ENCODE measurements around the gene PMM2. TPM values are rescaled to one million over a fixed set of nuclear protein-coding genes. Genes with fewer than 3 reads are reported as not detected.

Gene PMM2
- polyA plus RNA-seq, 1 donor, result 17.4 TPM

DNA sequence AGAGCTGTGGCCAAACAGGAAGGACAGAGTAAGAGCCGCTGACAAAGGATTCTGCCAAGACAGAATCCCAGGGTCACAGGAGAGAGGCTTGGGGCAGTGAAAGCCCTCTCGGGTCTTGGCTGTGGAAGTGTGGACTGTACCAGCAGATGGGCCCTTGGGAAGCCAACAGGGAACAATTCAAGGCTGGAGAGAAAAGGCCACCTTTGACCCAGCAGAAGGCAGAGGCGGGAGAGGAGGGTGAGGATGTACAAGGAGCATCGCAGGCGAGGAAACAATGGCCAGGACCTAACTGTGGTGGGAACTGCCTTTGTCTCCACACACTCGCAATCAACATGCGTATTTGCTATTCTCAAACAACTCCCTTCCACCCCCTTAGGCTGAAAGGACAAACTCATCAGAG, 55.5 kb downstream of the PMM2 start:
- DNase-seq, result no peak

DNA sequence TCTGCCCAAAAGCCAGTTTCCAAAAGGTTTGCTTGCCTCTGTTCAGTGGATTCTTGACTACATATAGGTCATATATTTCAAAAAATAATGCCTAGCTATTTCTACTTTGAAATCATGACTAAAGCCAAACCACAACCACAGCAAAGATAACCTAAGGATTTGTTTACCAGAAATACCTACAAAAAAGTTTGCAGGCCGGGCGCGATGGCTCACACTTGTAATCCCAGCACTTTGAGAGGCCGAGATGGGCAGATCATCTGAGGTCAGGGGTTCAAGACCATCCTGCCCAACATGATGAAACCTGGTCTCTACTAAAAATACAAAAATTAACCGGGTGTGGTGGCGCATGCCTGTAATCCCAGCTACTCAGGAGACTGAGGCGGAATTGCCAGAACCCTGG, 56.0 kb downstream of the PMM2 start:
- DNase-seq, result no peak

DNA sequence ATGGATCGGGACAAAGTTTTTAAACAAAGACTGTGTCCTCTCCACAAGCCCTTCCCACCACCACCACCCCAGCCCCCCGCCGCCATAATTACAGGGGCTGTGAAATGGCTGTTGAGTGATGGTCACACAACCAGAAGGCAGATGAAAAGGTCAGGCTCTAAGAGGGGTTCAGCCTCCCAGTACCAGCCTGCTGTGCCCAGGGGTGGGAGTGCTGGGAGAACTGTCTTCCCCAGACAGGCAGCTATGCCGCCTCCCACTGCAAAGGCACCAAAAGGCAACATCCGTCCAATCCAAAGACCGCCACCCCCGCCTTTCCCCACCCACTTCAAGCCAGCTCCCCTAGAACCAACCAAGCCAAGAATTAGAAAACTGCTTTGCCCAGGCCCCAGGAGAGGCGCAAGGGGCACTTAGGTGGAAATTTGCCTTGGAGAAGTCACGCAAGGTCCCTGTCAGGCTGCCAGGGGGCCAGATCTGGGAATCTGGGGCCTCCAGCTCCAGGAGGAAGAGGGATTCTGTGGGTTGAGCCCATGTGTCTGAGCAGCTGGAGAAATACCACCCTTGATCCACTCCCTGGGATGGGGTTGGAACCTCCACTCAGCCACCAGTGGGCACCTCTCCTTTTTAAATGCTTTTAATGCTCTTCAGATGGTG, 56.8 kb downstream of the PMM2 start:
- DNase-seq, result no peak

DNA sequence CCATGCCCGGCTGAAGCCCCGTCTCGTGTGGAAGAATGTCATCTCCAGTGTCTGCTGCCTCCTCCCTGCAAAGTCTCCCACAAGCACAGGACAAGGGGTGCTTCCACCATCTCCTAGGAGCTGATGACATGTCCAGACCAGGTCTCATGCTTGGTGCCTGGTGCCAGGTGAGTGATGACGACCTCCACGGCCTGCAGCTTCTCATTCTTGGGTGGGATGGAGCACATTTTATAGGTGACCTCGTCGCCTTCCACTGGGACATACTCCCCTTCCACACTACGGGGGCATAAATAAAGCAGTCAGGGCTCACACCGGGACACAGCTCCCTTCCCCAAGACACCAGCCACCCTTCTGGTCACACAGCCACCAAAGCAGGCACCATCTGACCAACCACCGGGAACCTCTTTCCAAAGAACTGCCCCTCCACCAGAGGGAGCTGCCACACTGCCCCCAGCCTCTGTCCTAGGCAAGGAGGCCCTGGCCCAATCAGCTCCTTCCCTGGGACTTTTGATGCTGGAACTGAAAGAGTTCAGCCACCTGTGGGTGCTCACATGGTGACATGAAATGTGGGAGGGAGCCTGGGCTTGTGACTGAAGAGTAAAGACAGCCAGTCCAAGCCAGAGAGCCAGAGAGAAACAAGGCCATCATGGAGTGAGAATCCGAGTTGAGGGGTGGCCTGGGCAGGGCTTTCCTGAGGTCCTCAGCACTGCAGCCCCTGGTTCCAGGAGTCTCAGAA, 57.6 kb downstream of the PMM2 start:
- DNase-seq, result no peak

DNA sequence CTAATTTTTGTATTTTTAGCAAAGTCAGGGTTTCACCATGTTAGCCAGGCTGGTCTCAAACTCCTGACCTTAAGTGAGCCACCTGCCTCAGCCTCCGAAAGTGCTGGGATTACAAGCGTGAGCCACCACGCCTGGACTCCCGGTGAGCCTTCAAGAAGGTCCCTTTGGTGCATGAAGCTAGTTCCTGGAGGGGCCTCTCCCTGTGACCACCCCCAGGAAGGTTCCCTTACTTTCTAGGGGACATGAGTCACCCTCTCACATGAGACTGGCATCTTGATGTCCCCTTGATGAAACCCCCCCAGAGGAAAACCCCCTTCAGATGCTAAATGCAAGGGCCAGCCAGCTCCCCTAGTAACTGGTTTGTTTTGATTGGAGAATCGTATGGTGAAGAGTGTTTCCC, 58.3 kb downstream of the PMM2 start:
- DNase-seq, result no peak

DNA sequence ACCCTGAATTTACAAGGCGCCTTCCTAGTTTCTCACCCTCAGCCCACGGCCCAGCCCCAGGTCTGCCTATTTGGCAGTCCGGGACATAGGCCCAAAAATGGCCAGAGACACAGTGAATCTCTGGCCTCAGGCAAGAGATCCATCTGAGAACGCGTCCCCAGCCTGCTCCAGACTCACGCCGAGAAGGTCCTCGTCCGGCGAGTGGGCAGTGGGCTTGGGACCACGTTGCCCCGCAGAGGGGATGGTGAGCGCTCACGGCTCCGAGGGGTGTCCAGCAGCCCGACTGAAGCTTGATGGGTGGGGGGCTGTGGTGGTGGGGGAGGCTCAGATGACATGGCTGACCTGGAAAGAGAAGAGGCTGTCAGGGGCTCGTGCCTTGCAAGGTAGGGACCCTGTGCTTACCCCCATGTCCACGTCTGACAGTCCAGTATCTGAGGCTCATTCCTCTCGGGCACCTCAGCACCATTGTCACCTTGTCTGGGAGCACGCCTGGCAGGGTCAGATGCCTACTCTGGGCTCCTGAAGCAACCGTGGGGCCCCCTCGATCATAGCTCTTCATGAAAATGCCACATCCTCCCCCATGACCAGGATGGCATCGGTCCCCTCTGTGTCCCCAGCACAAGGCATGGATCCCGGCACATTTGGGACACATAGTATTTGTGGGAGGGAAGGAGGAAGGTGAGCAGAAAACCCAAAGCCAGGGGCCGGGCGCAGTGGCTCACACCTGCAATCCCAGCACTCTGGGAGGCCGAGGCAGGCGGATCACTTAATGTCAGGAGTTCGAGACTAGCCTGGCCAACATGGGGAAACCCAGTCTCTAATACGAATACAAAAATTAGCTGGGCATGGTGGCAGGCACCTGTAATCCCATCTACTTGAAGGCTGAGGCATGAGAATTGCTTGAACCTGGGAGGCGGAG, 61.6 kb downstream of the PMM2 start:
- no peak for DNase-seq

DNA sequence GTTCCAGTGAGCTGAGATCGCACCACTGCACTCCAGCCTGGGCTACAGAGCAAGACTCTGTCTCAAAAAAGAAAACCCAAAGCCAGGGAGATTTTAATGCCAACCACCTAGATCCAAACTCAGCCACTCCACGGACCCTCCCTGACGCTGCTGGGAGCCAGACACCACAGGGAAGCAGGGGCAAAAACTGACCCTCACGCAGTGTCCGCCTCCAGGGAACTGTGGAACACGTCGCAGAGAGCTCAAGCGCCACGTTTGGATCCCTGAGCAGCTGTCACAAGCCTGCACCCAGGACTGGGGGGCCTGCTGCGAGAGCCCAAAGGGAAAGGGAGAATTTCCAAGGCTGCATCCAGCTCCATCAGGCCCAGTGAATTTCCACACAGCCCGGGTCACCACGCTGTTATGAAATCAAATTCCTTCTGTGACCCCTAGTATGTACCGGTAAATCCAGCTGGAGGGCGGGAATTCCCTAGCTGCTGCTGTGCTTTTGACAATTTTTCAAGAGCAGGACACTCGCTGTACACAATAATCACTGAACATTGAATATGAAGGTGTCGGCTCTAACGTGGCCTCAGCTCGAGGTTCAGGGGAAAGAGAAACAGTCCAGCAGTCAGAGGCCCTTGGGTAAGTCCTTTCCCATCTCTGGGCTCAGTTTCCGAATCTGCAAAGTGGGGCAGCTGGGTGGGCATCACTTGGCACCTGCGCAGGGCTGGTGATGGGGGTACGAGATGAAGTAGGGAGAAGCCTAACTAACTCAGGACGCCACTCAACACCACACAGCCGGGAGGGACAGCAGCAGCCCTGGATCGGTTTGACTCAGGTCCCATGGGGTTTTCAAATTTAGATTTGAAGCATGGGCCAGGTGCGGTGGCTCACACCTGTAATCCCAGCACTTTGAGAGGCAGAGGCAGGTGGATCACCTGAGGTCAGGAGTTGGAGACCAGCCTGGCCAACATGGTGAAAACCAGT, 62.6 kb downstream of the PMM2 start:
- no peak for DNase-seq

DNA sequence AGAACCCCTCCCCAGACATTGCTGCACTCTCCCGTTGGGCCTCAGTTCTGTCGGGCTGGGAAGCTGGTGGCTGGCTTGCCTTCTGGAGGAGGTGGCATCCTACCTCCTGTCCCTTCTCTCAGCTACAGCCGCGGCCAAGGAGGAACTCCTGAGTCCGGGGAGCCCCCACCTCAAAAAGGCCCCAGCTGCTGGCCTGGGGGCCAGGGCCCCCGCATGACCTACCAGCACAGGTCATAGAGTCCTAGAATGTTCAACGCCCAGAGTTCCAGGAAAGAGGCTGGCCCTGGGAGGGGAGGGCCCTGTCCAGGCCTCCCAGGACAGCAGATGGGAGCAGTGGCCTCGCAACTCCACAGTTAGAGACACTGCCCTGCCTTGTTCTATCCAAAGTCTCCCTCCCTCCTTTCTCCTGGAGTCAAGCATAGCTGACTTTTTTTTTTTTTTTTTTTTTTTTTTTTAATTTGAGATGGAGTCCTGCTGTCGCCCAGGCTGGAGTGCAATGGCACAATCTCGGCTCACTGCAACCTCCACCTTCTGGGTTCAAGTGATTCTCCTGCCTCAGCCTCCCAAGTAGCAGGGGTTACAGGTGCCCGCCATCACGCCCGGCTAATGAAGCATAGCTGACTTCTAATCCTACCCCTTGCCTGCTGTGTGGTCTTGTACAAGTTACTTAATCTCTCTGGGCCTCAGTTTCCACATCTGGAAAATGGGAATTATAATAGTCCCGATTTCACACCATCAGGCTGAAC, 64.1 kb downstream of the PMM2 start:
- DNase-seq, result no peak

DNA sequence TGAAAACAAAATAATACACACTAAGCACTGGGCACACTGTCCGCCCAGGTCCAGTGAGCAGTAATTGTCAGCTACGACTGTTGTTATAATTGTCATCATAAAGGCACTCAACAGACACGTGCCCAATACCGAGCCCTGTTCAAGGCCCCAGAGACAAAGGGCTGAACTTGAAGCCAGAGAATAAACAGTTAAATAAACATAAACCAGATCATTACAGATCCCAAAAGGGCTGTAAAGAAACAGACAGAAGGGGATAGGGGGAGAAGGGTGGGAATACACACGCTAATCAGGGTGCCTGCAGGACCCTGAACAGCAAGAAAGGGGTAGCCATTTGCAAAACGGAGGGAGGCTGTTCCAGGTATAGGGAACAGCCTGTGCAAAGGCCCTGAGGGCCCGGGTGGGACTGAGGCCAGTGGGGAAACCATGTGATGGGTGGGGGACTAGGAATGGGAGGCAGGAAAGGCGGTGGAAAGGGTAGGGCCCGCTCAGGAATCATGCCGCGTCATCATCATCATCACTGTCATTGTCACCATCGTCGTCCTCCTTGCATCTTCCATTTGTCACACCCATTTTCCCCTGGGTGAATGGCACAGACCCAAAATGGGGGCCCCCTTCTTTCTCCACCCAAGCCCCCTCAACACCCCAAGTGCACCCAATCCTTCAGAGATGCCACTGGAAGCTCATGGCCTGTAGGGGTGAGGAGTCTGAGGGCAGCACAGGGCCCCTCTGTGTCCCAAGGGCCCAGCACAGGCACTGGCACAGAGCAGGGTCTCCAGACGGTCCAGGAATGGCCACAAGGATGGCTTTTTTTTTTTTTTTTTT, 64.9 kb downstream of the PMM2 start:
- no peak for DNase-seq

DNA sequence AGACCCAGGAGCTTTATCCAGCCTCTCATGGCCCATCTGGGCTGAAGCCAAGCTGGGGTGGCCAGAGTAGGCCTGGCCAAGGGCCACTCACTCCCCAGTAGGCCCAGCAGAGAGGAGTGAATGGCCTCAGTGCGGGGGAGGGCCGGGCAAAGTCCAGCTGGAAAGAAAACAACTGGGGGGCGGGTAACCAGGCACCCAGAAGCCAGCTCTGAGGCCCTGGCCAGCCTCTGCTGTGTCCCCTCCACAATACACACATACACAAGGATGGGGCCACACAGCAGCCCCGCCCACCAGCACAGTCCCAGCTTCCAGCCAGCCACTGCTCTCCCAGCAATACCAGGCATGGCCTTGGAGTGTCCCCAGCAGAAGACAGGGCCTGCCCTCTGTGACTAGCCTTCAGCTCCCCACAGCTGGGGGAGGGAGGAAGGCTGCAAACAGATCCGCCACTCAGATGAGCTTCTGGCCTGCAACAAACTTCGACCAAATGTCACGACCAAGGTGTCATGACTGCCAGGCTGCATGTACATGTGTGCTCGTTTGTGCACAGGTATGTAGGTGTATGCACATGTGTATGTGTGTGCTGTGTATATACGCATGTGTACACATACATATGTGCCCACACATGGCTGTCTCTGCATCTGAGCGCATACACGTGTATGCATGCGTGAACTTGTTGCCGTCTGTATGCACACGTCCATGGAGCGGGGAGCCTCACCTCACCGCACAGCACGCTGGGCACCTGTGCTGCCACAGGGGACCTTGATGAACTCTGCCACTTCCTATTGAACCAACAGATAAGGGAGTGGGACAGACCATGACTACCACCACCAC, 66.2 kb downstream of the PMM2 start:
- no peak for DNase-seq

DNA sequence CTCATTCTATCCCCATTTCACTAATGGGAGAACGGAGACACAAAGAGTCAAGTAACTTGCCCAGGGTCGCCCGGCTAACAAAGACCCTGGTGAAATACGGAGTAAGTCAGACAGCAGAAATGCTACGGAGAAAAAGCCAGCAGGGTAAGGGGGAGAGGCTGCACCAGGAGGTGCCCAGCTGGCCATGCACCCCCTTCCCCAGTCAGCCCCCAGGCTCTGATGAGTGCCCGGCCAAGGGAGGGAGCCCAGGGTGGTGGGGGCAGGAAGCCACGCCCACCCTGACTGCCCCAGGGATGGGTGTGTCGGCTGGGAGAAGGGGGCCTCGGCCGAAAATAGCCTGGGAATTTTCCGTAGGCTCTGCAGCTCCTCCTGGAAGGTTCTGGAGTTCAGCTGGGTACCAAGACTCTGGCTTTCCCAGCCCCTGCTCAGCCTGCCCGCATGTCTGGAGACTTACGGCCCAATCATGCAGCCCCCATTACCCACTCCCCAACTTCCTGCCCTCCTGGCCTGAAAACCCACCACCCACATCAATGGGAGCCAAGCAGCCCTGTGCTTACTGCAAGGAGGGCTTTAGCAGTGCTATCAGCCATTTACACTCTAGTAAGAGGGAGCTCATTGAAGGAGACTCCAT, 67.0 kb downstream of the PMM2 start:
- DNase-seq, result no peak

DNA sequence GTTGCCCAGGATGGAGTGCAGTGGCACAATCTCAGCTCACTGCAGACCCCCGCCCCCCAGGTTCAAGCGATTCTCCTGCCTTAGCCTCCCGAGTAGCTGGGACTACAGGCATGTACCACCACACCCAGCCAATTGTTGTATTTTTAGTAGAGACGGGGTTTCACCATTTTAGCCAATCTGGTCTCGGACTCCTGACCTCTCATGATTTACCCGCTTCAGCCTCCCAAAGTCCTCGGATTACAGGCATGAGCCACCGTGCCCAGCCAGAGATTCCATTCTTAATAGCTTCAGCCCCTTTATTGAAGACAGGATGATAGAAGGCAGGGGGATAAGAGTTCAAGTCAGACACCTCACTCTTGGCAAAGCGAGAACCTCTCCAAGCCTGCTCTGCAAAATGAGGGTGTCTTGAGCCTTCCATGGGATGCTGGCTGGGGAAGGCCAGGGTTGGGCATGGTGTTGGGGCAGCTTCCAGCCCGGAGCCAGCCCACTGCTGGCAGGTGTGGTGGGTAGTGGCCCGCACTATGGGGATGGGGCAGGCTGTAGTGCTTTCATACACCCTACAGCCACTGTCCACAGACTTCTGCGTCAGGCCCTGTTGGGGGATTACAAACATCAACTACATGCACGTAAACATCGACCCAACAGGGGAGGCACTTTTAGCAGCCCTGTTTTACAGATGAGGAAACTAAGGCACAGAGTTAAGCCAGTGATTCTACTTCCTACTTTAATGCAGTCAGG, 67.7 kb downstream of the PMM2 start:
- DNase-seq, result no peak

DNA sequence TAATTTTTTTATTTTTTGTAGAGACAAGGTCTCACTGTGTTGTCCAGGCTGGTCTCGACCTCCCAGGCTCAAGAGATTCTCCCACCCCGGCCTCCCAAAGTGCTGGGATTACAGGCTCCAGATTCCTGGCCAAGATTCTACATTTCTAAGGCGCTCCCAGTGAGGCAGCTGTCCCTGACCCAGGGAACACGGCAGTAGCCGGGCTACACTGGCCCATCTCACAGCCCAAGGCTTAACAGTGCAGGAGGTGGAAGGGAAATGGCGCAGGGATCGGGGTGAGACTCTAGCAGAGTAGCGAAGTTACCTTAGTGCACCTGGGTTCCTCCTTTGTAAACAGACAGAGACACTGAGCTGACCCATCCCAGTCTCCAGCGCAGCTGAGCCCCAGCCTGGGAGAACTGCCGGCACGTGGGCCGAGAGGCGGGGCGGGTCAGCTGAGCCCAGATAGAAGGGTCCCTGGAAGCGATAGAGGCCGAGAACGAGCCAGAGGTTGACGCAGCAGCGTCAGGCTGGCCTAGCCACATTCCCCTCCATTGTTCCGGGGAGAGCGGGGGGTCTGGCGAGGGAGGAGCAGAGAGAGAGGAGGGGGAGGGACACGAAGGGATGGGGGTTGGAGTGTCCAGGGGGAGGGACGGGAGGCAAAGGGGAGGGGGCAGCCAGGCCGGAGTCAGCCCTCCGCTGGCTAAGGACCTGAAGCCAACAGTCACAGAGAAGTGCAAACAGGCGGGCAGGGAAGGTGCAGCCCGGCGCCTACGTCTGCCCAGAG, 68.7 kb downstream of the PMM2 start:
- peak; percentile 74 for DNase-seq

DNA sequence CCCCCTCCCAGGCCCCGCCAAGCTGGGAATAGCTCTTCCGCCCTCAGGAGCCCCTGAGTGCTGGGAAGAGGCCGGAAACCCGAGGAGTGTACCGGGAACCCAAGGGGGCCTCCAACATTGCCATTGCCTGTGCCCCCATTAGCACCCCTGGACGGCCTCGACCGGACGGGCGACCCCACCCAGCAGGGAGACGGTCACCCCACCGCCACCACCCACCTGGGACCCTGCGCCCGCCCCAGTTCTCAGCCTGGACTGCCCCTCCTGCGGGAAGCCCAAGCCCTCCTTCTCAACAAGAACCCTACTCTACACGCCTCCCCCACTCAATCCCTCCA, 69.2 kb downstream of the PMM2 start:
- no peak for DNase-seq

DNA sequence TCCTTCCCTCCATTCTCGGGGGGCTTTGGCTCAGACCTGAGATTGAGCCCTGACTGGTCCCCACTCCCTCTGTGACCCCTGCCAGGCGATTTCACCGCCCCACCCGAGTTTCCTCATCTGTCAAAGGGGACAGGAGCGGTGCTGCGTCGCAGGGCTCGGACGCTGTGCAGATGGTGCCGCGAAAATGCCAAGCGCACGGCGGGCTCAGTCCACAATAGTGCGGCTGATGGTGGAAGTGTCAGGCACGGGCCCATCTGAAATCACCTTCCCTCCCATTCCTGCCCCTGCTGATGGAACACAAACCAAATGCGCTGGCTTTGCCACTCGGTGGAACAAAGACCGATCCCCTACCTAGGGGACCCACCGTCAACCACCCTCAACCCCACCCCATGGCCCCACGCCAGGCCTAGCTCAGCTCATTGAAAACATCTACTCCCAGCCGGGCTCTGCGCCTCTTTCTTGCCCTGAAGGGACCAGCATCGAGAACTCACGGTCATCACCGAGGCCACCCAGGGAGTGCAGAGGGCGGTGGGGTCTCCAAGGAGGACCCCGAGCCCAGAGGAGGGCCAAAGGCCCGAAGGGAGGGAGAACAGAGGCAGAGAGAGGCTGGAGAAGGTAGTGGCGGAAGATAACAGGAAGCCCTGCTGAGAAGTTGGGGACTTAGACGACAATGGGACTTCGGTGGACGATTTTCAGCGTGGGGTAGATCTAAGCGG, 69.7 kb downstream of the PMM2 start:
- DNase-seq, result no peak

DNA sequence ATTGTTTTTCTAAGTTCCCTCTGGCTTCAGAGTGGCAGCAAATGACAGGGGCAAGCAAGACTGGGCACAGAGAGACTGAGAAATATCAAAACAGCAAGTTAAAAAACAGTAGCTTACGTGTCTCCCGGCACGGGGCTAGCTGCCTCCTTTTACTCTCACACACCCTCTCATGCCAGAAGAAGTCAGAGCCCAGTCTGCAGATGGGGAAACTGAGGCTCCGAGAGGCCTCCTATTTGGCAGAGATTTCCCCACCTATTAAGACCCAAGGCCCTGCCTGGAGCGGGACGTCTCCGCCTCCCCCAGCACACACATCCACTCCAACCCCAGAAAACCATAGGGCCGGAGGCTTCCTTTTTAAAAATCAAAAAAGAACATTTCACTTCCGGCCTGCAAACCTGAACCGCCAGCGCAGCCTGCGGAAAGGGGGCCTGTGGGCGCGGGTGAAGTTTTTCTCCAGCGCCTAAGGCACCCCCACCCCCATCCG, 70.3 kb downstream of the PMM2 start:
- no peak for DNase-seq
